Measurements from ENCODE around the gene LIPI.

LIPI gene

GRCh38 chr21:14210738-14211137, at the start of gene LIPI:
TSS of gene LIPI (minus strand) at chr21:14210955. CDS start at chr21:14210845, 110 bp downstream.
- no peak within 1 kb of the TSS for H3K4me3 ChIP-seq (replicated peaks; ENCODE audit: low read depth, low read length)
- TF ChIP-seq, protein P1, sequence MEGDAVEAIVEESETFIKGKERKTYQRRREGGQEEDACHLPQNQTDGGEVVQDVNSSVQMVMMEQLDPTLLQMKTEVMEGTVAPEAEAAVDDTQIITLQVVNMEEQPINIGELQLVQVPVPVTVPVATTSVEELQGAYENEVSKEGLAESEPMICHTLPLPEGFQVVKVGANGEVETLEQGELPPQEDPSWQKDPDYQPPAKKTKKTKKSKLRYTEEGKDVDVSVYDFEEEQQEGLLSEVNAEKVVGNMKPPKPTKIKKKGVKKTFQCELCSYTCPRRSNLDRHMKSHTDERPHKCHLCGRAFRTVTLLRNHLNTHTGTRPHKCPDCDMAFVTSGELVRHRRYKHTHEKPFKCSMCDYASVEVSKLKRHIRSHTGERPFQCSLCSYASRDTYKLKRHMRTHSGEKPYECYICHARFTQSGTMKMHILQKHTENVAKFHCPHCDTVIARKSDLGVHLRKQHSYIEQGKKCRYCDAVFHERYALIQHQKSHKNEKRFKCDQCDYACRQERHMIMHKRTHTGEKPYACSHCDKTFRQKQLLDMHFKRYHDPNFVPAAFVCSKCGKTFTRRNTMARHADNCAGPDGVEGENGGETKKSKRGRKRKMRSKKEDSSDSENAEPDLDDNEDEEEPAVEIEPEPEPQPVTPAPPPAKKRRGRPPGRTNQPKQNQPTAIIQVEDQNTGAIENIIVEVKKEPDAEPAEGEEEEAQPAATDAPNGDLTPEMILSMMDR (IDR thresholded peaks at IDR 0.05; ENCODE audit: low read length, missing control alignments), result no peak
- no peak for DNase-seq (ENCODE audit: low read depth)

DNA sequence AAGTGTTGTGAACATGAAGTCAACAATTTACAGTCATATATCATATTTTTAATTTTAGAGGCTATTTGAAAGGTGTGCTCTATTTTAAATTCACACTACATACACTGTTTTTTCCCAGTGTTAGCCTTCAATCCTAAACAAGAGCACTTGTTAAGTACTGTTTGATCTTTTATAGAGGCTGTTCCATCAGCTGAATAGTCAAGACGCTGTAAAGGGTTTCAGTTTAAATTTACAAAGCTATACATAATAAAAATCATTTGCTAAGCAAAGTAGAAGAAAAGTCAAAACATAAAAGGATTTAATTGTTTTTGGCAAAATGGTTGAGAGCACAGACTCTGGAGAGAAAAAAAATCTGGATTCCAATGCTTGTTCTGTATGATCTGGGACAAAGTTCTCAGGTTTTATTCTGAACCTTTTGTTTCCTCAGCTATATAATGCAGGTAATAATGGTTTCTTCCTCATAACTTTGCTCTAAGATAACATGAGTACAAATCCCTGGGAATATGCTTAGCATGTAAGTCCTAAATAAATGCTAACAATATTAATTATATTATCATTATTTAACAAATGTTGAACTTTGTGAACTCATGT, 49.5 kb upstream of the LIPI start:
- no peak overlapping the region for H3K4me3 ChIP-seq (replicated peaks; ENCODE audit: low read depth, low read length)
- no peak for DNase-seq (ENCODE audit: low read depth)

DNA sequence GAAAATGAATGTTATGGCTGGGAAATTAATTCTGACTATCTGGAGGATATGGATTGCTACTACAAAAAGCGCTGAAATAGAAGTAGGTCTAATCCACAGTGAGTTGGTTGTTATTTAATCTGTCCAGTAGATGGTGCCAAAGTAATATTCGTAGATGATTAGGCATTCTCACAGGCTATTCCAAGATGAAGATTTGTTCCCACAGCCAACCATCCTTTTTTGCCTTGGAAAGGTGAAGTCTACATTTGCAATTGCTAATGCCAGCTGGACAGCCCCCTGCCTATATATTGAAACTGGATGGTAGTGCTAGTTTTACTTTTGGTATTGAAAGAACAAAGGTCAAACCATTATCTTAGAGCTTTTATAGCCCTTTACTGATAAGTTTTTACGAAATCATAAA, 49.0 kb upstream of the LIPI start:
- TF ChIP-seq, protein P1 (IDR thresholded peaks at IDR 0.05; ENCODE audit: low read length, missing control alignments), result peak; percentile 59
- no peak overlapping the region for H3K4me3 ChIP-seq (replicated peaks; ENCODE audit: low read depth, low read length)
- peak; percentile 78 for DNase-seq (ENCODE audit: low read depth)

More for the DNA sequence above, 49.5 kb upstream of the LIPI start:
- TF ChIP-seq, protein P1 (IDR thresholded peaks at IDR 0.05; ENCODE audit: low read length, missing control alignments), result no peak

GRCh38 chr21:14251336-14251735, 40.6 kb upstream of the LIPI start:
- DNase-seq (ENCODE audit: low read depth), result no peak
- TF ChIP-seq, protein P1 (IDR thresholded peaks at IDR 0.05; ENCODE audit: low read length, missing control alignments), result no peak
- no peak overlapping the region for H3K4me3 ChIP-seq (replicated peaks; ENCODE audit: low read depth, low read length)

- H3K4me3 ChIP-seq (replicated peaks; ENCODE audit: low read depth, low read length), result no peak overlapping the region
- no peak for DNase-seq (ENCODE audit: low read depth)
- TF ChIP-seq, protein P1 (IDR thresholded peaks at IDR 0.05; ENCODE audit: low read length, missing control alignments), result no peak
These were observed 35.0 kb upstream of the LIPI start for GRCh38 chr21:14245711-14246110.

DNA sequence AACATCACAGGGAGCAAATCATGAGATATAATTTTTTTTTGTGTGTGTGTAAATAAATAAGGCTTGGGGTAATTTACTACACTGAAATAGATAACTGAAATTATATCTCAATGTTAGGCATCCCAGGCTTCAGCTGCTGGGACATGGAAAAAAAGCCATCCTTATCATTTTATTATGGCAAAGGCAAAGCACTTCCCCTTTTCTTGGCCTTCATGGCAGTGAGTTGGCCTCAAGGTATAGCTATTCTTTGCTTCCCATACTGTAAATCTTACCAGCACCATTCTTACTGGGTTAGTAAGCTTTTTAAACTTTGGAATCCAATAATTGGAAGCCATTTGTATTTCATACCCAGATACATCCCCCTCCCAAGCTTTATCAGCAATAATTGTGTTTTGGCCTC, 34.2 kb upstream of the LIPI start:
- TF ChIP-seq, protein P1 (IDR thresholded peaks at IDR 0.05; ENCODE audit: low read length, missing control alignments), result no peak
- no peak overlapping the region for H3K4me3 ChIP-seq (replicated peaks; ENCODE audit: low read depth, low read length)
- no peak for DNase-seq (ENCODE audit: low read depth)

DNA sequence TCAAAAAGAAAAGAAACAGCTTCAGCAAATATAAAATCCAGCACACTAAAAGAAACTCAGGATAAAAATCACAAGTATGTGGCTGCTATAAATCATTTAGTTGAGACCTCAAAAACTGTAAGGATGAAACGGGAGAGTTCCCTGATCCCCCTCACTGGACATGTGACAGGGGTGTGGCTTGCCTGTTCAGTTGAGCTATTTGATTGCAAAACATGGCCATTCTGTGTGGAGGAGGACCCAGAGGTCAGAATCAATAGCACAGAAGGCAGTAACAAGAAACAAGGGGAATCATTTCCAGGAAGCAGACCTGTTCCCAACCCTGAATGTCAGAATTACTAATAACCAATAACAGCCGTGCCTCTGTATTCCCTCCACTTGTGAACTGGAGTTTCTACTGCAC, 33.1 kb upstream of the LIPI start:
- TF ChIP-seq, protein P1 (IDR thresholded peaks at IDR 0.05; ENCODE audit: low read length, missing control alignments), result no peak
- no peak for DNase-seq (ENCODE audit: low read depth)
- H3K4me3 ChIP-seq (replicated peaks; ENCODE audit: low read depth, low read length), result no peak overlapping the region
